ENCODE measurements around the gene OTP.
"Not testable (repeated sequence)": the region's sequence is repeated elsewhere in the genome, so short reads cannot be mapped to it uniquely, and the experiment has no call there.

Gene OTP

DNA sequence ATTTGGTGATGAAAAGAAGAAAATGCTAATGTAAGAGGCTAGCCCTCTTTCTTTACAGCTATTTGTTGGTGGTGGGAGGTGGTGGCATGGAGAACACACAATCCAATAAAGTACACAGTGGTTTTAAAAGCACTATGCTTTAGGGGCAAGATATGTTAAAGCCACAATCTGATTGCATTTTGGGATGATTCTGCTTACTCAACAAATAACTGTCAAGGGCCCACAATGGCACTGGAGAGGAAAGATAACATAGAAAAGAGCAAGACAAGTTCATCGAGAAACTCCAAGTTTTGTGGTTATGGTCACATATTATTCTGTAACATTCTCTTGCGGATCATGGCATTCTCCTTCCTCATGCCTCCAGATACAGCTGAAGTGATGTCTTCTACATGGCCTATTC, 38.8 kb downstream of the OTP start:
- DNase-seq, result no peak

DNA sequence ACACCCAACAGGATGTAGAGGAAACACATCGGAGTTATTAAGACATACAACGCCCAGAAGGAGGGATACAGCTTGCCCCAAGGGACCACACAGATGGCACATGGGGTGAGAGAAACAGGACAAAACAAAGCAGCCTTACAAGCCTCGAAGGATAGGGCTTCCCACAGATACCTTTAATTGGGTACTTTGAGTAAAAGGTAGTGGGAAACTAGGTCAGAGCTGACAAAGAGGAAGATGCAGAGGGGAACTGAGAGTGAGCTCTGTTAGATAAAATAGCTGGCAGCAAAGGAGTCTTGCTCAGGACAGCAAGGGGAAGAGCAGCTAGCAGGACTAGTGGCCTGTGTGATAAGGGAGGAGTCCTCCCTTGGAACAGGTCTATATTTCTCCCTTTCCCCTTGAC, 48.2 kb downstream of the OTP start:
- no peak for DNase-seq

- no peak for DNase-seq
These were observed 50.3 kb downstream of the OTP start for GRCh38 chr5:77588175-77588574.

DNA sequence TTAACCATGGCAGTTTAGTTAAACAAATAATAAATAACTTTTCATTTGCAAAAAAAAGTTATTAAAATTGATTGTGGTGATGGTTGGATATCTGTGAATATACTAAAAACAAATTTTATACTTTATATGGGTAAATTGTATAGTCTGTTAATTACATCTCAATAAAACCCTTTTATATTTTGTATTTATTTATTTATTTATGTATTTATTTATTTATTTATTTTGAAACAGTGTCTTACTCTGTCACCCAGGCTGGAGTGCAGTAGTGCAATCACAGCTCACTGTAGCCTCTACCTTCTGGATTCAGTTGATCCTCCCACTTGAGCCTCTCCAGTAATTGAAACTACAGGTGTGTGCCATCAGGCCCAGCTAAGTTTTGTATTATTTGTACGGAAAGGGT, 52.4 kb downstream of the OTP start:
- no peak for DNase-seq

- not testable (repeated sequence) for DNase-seq
These were observed 56.4 kb downstream of the OTP start for GRCh38 chr5:77582143-77582542.
